DND-41 (cell line): ENCODE data around the gene PLEKHA6.

Experiments
- CTCF ChIP-seq: IDR thresholded peaks from 2 replicates; pipeline ENCODE4 v1.5.1; 2012; ENCODE audit warnings: borderline replicate concordance, low read length, moderate library complexity, mild to moderate bottlenecking; ENCODE audit not compliant: poor library complexity, severe bottlenecking; ENCODE audit errors: extremely low read depth
- EZH2 ChIP-seq: IDR thresholded peaks from 3 replicates; pipeline ENCODE4 v1.6.1; 2012; ENCODE audit warnings: borderline replicate concordance, low read depth, mild to moderate bottlenecking, moderate library complexity, low read length, inconsistent platforms; ENCODE audit not compliant: severe bottlenecking

GRCh38 chr1:204317170-204317569, 42.6 kb downstream of the PLEKHA6 start:
- no peak for TF ChIP-seq CTCF
- no peak for TF ChIP-seq EZH2
